ENCODE data around the gene PIBF1.
"Not testable (repeated sequence)": the region's sequence is repeated elsewhere in the genome, so short reads cannot be mapped to it uniquely, and the experiment has no call there.

Gene PIBF1

DNA sequence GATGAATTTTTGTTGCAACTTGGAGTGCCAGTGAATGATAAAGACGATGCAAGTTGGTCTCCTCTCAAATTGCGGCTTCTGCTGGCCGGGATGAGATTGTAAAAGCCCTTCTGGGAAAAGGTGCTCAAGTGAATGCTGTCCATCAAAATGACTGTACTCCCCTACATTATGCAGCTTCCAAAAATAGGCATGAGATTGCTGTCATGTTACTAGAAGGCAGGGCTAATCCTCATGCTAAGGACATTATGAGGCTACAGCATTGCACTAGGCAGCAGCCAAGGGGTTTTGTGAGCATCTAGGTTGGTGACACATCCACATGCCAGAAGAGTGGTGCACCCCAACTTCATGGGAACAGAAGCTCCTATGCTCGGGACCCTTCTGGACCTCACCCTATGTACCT, 254.6 kb downstream of the PIBF1 start:
- DNase-seq (ENCODE audit: extremely low spot score): no peak
- TF ChIP-seq, protein P1, sequence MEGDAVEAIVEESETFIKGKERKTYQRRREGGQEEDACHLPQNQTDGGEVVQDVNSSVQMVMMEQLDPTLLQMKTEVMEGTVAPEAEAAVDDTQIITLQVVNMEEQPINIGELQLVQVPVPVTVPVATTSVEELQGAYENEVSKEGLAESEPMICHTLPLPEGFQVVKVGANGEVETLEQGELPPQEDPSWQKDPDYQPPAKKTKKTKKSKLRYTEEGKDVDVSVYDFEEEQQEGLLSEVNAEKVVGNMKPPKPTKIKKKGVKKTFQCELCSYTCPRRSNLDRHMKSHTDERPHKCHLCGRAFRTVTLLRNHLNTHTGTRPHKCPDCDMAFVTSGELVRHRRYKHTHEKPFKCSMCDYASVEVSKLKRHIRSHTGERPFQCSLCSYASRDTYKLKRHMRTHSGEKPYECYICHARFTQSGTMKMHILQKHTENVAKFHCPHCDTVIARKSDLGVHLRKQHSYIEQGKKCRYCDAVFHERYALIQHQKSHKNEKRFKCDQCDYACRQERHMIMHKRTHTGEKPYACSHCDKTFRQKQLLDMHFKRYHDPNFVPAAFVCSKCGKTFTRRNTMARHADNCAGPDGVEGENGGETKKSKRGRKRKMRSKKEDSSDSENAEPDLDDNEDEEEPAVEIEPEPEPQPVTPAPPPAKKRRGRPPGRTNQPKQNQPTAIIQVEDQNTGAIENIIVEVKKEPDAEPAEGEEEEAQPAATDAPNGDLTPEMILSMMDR (IDR thresholded peaks at IDR 0.05; ENCODE audit: control extremely low read depth, extremely low read depth, low read depth, missing control alignments): no peak
- POLR2A ChIA-PET: no interaction called here
- CTCF ChIA-PET: interaction anchor here (1.5 to 1.9 kb wide), 2 partner anchors 12 to 21 kb away, joined by 4 read pairs; no protein-coding TSS in a partner anchor

DNA sequence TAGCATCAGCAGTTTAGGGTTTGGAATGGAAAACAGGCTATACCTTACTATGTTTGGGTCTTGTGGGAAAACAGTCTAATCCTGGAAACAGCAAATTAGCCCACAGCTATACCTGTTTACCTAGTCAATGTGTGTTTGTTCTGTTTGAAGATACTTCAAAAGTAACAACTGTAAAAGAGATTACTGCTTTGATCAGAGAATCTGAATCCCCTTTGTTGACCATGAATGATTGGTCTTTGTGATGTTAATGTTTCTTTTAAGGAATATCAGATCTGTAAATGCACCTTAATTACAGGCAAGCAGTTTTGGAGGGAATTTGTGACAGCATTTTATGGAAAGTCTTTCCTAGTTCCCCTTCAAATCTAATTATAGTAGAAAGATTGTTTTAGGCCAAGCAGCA, 256.1 kb downstream of the PIBF1 start:
- no peak for DNase-seq (ENCODE audit: extremely low spot score)
- TF ChIP-seq, protein P1 (IDR thresholded peaks at IDR 0.05; ENCODE audit: control extremely low read depth, extremely low read depth, low read depth, missing control alignments): no peak
- CTCF ChIA-PET: interaction anchor here (0.9 kb wide), 1 partner anchor 11 kb away, joined by 3 read pairs; no protein-coding TSS in a partner anchor
- POLR2A ChIA-PET: no interaction called here

DNA sequence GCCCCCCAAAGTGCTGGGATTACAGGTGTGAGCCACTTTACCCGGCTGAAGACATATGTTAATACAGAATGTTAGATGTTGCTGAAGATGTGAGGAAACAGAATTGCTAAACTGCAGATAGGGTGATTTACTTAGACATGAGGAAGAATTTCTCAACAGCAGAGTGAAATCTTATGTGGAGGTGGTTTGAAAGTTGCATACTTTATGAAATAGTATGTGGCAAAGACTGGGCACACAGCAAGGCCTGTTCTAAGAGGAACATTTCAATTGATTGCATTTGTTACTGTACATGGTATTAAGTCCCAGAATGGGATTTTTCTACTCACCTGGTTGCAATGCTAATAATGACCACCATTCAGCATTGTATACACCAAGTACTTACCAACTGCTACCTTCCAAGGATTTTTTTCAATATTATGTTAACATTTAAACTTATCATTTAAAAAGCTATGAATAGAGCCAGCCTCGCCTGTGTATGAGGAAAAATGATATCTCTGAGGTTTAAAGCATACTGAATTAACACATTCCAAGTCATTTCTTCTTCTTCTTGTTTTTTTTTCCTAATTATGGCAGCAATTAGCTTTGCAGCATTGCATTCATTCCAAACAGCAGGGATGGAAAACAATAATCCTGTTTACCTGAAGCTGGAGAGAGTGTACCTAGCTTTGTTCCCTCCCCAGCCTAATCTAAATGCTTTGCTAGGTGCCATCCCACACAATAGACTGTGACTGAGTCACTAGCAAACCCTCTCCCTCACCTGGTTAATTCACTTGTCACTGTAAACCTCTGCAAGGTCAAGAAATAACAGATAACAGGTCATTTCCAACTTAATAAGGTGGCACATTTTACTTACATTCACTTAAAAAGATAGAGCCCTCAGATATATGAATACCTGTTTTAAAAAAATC, 257.5 kb downstream of the PIBF1 start:
- TF ChIP-seq, protein P1 (IDR thresholded peaks at IDR 0.05; ENCODE audit: control extremely low read depth, extremely low read depth, low read depth, missing control alignments): no peak

DNA sequence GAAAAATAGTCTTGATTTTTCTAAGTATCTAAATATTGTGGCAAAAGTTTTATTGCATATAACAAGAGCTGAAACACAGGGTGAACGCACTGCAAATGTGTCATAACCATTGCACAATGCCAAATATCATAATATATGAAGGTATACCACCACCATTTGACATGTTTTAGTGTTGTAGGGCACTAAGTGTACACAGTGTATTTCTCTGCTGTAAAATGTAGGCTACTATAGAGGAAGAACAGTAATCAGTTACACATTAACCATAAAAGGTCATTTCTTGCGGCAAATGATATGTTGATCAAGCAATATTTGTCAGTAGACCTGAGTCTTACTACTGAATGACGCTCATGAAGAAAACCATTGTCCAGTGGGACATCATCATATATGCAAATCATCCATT, 258.6 kb downstream of the PIBF1 start:
- TF ChIP-seq, protein P1 (IDR thresholded peaks at IDR 0.05; ENCODE audit: control extremely low read depth, extremely low read depth, low read depth, missing control alignments): no peak
- POLR2A ChIA-PET: no interaction called here
- no peak for DNase-seq (ENCODE audit: extremely low spot score)
- CTCF ChIA-PET: interaction anchor here (0.8 to 1.7 kb wide), 3 partner anchors 9 to 16 kb away, joined by 3 to 6 read pairs (median 3); no protein-coding TSS in a partner anchor

More for the DNA sequence above, 257.5 kb downstream of the PIBF1 start:
- POLR2A ChIA-PET: no interaction called here
- CTCF ChIA-PET: interaction anchor here (0.9 to 1.7 kb wide), 3 partner anchors 12 to 17 kb away, joined by 3 to 6 read pairs (median 3); no protein-coding TSS in a partner anchor
- no peak for DNase-seq (ENCODE audit: extremely low spot score)

DNA sequence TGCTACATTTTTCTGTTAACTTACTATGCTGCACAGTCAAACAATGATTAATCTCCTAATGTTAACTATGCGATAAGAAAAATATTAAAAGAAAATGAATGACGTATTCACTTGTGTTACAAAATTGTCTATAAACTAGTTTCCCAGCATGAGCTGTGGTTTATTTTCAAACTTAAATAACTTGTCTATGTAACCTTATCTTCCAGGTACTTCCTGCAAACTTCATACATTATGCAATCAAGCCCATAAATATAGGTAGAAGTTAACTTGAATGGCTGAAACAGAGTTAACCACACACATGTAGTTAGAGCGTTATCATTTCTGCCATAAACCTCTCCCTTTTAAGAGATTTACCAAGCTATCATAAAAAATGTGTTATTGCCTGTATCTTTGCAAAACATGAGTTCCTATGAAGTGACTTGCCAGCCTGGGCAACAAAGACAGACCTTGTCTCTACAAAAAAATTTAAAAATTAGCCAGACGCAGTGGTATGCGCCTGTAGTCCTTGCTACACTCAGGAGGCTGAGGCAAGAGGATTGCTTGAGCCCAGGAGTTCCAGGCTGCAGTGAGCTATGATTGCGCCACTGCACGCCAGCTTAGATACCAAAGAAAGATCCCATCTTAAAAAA, 259.1 kb downstream of the PIBF1 start:
- ChIA-PET POLR2A (interaction anchor here (0.6 kb wide), 1 partner anchor 259 kb away, joined by 4 read pairs; no protein-coding TSS in a partner anchor), CTCF (interaction anchor here (0.8 to 1.7 kb wide), 2 partner anchors 10 to 14 kb away, joined by 3 to 6 read pairs; no protein-coding TSS in a partner anchor)
- DNase-seq (ENCODE audit: extremely low spot score): no peak
- TF ChIP-seq, protein P1 (IDR thresholded peaks at IDR 0.05; ENCODE audit: control extremely low read depth, extremely low read depth, low read depth, missing control alignments): no peak

DNA sequence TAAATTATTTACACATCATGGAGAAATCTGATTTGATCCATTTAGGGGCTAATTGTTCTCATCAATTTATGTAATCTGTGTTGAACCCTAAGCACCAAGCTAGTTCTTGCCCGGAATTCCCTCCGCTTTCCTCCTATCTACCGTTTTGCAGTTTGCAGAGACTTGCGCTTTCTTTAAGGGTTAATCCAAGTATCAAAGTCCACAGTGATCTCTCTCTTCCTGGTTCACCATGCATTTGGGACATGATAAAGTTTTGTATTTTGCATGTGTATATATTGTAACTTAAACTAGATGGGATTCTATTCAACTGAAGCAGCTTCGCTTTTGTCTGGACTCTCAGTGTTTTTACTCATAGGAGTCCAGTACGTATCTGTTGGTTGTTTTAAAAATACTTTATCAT, 263.1 kb downstream of the PIBF1 start:
- DNase-seq (ENCODE audit: extremely low spot score): no peak
- ChIA-PET POLR2A (no interaction called here), CTCF (interaction anchor here (0.7 kb wide), 1 partner anchor 14 kb away, joined by 3 read pairs; the partner anchor contains the start of gene KLF5)
- TF ChIP-seq, protein P1 (IDR thresholded peaks at IDR 0.05; ENCODE audit: control extremely low read depth, extremely low read depth, low read depth, missing control alignments): no peak

DNA sequence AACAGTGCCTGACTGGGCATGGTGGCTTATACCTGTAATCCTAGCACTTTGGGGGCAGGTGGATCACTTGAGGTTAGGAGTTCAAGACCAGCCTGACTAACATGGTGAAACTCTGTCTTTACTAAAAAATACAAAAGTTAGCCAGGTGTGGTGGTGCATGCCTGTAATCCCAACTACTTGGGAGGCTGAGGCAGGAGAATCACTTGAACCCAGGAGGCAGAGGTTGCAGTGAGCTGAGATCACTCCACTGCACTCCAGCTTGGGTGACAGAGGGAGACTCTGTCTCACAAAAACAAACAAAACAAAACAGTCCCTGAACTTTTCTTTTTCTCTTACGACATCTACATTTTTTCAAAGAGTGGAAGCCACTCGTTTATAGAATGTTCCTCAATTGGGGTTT, 266.7 kb downstream of the PIBF1 start:
- CTCF ChIA-PET; POLR2A ChIA-PET; DNase-seq (ENCODE audit: extremely low spot score): not testable (repeated sequence)

Measured in GM10248 (cell line).